22Rv1 (cell line): ENCODE data around the gene BNC2.

ENCODE experiments used
- H3K27ac ChIP-seq: fragments of 450-650 bp; 2 replicates; pipeline ENCODE4 v1.5.1; 2017
- ZFX ChIP-seq: fragments of 450-650 bp; IDR thresholded peaks from 2 replicates; pipeline ENCODE4 v1.6.1; 2017; ENCODE audit warnings: antibody characterized with exemption, borderline replicate concordance
- TF ChIP-seq, protein P1 (sequence below): fragments of 450-650 bp; IDR thresholded peaks from 2 replicates; pipeline ENCODE4 v1.5.1; 2017; ENCODE audit warnings: mild to moderate bottlenecking

Gene BNC2

DNA sequence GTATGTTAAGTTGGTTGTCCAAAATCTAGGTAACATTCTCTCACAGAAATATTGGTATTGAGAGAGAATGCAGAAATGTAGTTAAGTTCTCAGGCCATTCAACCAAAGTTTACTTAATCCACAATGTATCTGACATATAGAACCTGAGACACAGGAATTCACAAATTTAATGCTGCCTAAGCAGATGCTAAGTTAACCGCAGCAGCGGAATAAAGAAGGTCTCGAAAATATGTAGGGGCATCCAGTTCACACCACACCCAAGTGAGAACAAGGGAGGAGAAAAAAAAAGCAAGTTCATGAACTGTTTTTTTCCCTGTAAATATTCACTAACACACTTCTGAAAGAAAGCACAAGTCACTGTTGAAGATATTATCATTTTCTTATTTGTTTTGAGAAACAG is 194.0 kb downstream of the BNC2 start:
- TF ChIP-seq, protein P1, sequence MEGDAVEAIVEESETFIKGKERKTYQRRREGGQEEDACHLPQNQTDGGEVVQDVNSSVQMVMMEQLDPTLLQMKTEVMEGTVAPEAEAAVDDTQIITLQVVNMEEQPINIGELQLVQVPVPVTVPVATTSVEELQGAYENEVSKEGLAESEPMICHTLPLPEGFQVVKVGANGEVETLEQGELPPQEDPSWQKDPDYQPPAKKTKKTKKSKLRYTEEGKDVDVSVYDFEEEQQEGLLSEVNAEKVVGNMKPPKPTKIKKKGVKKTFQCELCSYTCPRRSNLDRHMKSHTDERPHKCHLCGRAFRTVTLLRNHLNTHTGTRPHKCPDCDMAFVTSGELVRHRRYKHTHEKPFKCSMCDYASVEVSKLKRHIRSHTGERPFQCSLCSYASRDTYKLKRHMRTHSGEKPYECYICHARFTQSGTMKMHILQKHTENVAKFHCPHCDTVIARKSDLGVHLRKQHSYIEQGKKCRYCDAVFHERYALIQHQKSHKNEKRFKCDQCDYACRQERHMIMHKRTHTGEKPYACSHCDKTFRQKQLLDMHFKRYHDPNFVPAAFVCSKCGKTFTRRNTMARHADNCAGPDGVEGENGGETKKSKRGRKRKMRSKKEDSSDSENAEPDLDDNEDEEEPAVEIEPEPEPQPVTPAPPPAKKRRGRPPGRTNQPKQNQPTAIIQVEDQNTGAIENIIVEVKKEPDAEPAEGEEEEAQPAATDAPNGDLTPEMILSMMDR = no peak
- TF ChIP-seq ZFX = no peak

DNA sequence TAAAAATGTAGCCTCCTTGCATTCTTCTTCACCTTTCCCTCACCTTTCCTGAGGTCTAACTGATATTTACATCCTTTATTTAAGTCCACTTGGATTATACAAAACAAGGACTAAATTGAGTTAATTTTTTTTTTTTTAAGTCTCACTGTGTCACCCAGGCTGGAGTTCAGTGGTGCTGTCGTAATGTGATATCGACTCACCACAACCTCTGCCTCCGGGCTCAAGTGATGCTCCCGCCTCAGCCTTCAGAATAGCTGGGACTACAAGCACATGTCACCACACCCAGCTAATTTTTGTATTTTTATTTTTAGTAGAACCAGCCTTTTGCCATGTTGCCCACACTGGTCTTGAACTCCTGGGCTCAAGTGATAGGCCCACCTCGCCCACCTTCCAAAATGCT is 195.3 kb downstream of the BNC2 start:
- TF ChIP-seq, protein P1 = no peak
- no peak for TF ChIP-seq ZFX
- H3K27ac ChIP-seq = no peak overlapping the region

More for the DNA sequence above, 194.0 kb downstream of the BNC2 start:
- H3K27ac ChIP-seq = no peak overlapping the region

GRCh38 chr9:16673171-16673570 is 197.3 kb downstream of the BNC2 start:
- no peak for TF ChIP-seq ZFX
- TF ChIP-seq, protein P1 = no peak
- H3K27ac ChIP-seq = no peak overlapping the region

GRCh38 chr9:16672501-16672900 is 198.0 kb downstream of the BNC2 start:
- TF ChIP-seq ZFX = no peak
- no peak overlapping the region for H3K27ac ChIP-seq

DNA sequence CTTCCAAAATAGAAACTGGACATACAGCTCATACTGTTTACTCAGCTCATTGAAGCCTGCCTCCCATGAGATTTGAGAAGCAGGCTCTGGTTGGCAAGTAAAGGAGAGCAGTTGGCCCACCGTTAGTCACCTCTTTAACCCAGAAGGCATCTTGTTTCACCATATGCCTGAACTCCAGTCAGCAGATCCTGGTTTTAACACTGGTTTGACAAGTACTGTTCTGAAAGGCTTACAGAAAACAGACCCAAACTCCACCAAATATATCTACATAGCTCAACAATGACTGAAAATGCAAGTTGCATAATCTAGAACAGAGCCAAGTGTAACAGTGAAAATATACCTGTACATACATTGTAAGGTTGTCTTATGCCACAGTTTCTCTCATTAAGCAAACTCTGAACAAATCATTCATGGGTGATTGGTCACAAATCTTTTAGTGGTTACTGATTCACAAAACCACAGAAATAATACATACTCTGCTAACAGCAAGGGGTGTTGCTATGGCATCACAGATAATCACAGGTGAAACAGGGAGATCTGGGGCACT is 198.8 kb downstream of the BNC2 start:
- no peak for TF ChIP-seq ZFX
- TF ChIP-seq, protein P1 = no peak
- no peak overlapping the region for H3K27ac ChIP-seq

DNA sequence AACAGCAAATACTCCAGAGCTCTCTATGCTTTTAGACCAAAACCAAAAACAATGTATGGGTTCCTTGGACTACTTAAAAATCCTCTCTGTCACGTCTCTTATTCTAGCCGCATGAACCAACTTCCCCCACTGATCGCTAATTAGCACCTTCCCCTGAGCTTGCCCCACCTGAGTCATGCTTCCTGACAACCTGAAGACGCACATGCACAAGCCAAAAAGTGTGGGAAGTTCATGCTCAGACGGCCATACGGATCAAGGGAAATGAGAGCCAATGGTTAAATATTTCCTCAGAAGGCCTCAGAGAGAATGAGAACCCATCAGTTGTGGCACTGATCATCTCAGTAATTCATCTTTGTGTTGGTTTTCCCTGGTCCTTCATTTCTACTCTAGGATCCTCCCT is 199.7 kb downstream of the BNC2 start:
- no peak overlapping the region for H3K27ac ChIP-seq
- TF ChIP-seq, protein P1 = no peak
- no peak for TF ChIP-seq ZFX

- no peak overlapping the region for H3K27ac ChIP-seq
- TF ChIP-seq, protein P1 = no peak
- no peak for TF ChIP-seq ZFX
These were observed 201.7 kb downstream of the BNC2 start for GRCh38 chr9:16668734-16669295.

- H3K27ac ChIP-seq = no peak overlapping the region
- no peak for TF ChIP-seq ZFX
- TF ChIP-seq, protein P1 = no peak
These were observed 206.3 kb downstream of the BNC2 start for GRCh38 chr9:16664211-16664610.
